Measurements from ENCODE around the gene SEMG1.

SEMG1 gene

DNA sequence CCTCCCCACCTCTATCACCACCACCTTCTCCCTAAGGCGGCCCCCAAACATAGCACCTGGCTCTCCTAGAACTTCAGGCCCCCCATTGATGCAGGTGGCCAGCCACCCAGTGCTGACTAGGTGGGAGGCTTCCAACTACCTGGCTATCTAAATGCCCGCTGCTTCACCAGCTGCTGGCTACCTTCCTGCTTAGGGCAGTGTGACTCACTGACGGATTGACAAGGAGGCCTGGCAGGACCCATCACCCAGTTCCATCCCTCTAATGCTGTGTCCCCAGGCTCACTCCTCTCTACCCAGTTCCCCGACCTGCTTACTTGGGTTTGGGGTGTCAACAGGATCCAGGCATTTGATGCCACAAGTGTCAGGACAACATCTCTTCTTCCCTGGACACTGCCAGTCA, 46.4 kb downstream of the SEMG1 start:
- Histone ChIP-seq H3K4me3 (ENCODE audit: low read length) (no peak overlapping the region), H3K27me3 (ENCODE audit: control insufficient read depth, insufficient read depth, low read length) (no peaks in the 10 kb centered on the region), H3K9me3 (ENCODE audit: control insufficient read depth, insufficient read depth, low read length) (no peaks in the 10 kb centered on the region), H3K36me3 (ENCODE audit: control insufficient read depth, insufficient read depth, low read length) (no peaks in the 10 kb centered on the region), H3K4me1 (ENCODE audit: control insufficient read depth, insufficient read depth, low read length) (peaks cover under 1% of the 10 kb centered on the region; the same call in 1 of the 2 replicates), H3K27ac (ENCODE audit: low read length) (no peak overlapping the region)
- WGBS (ENCODE audit: insufficient coverage, insufficient read length) = no CpG with 5 or more reads among the region's 4 CpGs
- no peak for DNase-seq (ENCODE audit: low read depth, low spot score)

DNA sequence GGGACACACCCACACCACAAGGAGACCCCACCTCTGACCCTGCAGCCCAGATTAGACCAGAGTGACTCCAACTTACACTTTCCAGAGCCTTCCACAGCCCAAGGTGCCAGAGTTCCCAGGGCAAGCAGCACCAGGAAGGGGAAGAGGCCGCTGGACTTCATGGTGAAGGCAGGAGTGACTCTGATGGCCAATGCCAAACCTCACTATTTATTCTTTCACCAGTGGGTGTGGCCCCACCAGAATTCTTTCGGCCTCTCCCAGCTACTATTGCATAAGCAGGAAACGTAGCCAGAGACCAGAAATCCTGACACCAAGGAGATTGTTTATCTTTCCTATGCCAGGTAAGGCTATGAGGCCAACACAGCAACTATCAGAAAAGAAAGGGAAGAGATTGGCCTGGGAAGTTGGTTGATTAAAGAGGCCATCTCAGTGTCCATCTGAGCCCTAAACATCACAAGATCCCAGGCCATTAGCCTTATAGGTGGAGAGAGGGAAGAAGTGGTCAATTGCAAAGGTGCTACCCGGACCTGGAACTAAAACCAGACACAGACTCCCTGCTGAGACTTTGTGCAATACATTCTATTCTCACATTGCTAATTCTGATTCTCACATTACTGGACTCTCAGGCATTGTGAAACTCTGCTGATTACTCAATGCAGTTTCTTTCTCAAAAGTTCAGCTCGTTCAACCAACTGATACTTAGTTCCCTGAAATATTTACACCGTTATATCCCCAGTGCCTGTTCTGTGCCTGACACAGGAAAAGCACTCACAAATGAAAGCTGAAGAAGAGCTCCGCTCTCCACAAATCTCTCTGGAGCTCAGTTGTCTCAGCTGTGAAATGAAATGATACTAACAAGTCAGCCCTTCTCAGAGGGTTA, 47.8 kb downstream of the SEMG1 start, which contains the start of gene SLPI:
SLPI (minus strand) TSS at position 182 of the 880 bp plus-strand sequence; CDS start at position 161, 21 bp downstream.
- Histone ChIP-seq H3K27ac (ENCODE audit: low read length) (no peak within 1 kb of the TSS), H3K4me1 (ENCODE audit: control insufficient read depth, insufficient read depth, low read length) (peaks cover 2% of the 10 kb centered on the region; the same call in 1 of the 2 replicates), H3K36me3 (ENCODE audit: control insufficient read depth, insufficient read depth, low read length) (no peaks in the 10 kb centered on the region), H3K27me3 (ENCODE audit: control insufficient read depth, insufficient read depth, low read length) (no peaks in the 10 kb centered on the region), H3K4me3 (ENCODE audit: low read length) (no peak within 1 kb of the TSS), H3K9me3 (ENCODE audit: control insufficient read depth, insufficient read depth, low read length) (no peaks in the 10 kb centered on the region)
- WGBS (ENCODE audit: insufficient coverage, insufficient read length) = no CpG with 5 or more reads among the region's 7 CpGs
- DNase-seq (ENCODE audit: low read depth, low spot score) = no peak

DNA sequence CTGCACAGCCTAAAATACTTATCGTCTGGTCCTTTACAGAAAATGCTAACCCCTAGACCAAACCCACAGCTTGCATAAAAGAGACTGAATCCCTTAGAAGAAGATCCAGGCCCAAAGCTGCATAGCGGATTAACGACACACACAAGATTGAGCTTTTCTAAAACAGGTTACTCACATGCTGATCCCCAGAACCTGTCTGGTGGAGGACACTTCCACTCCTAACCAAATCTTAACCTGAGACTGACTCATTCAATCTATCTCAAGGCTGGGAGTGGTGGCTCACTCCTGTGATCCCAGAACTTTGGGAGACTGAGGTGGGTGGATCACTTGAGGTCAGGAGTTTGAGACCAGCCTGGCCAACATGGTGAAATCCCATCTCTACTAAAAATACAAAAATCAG, 50.3 kb downstream of the SEMG1 start:
- Histone ChIP-seq H3K4me1 (ENCODE audit: control insufficient read depth, insufficient read depth, low read length) (peaks cover 2% of the 10 kb centered on the region; the same call in 1 of the 2 replicates), H3K36me3 (ENCODE audit: control insufficient read depth, insufficient read depth, low read length) (no peaks in the 10 kb centered on the region), H3K4me3 (ENCODE audit: low read length) (no peak overlapping the region), H3K27me3 (ENCODE audit: control insufficient read depth, insufficient read depth, low read length) (no peaks in the 10 kb centered on the region), H3K9me3 (ENCODE audit: control insufficient read depth, insufficient read depth, low read length) (no peaks in the 10 kb centered on the region), H3K27ac (ENCODE audit: low read length) (no peak overlapping the region)
- no peak for DNase-seq (ENCODE audit: low read depth, low spot score)
- no CpG with 5 or more reads among the region's 3 CpGs for WGBS (ENCODE audit: insufficient coverage, insufficient read length)

DNA sequence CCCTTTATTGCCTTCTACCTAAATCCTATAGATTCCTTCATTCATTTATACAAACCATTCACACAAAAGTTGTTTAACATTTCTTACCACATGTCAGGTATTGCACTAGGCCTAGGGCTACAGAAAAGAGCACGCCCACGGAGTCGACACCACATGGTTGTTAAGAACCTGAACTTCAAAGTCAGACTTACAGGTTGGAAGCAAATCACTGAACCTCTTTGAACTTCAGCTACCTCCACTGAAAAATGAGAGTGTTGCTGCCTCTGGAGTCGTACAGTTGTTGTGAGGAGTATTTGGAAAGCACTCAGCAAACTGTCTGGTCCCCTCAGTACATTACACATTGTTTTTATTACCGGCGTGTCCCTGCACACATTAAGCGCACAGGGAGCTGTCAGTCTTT, 50.9 kb downstream of the SEMG1 start:
- no CpG with 5 or more reads among the region's 7 CpGs for WGBS (ENCODE audit: insufficient coverage, insufficient read length)

DNA sequence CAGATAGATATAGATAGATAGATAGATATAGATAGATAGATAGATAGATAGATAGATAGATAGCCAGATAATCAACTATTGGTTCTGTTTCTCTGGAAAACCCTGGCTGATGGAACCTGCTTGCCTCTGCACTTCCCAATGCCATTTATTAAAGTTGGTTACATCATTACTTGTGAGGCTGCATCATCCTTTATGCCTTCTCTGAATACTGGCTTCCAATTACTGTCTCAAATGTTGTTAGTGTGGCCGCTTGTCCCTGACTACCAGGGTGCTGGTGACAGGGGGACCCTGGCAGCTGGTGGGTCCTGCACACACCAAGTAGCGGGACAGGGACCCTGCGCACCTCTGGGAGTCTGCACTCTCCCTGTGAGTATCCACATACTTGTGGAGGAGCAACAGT, 51.4 kb downstream of the SEMG1 start:
- H3K27ac ChIP-seq (ENCODE audit: low read length) = no peak overlapping the region
- peaks cover 2% of the 10 kb centered on the region; the same call in 1 of the 2 replicates for H3K4me1 ChIP-seq (ENCODE audit: control insufficient read depth, insufficient read depth, low read length)
- no peaks in the 10 kb centered on the region for H3K9me3 ChIP-seq (ENCODE audit: control insufficient read depth, insufficient read depth, low read length)
- no peaks in the 10 kb centered on the region for H3K36me3 ChIP-seq (ENCODE audit: control insufficient read depth, insufficient read depth, low read length)
- no peak overlapping the region for H3K4me3 ChIP-seq (ENCODE audit: low read length)
- no peak for DNase-seq (ENCODE audit: low read depth, low spot score)
- no peaks in the 10 kb centered on the region for H3K27me3 ChIP-seq (ENCODE audit: control insufficient read depth, insufficient read depth, low read length)
- no CpG with 5 or more reads among the region's 3 CpGs for WGBS (ENCODE audit: insufficient coverage, insufficient read length)

More for the DNA sequence above, 50.9 kb downstream of the SEMG1 start:
- Histone ChIP-seq H3K27me3 (ENCODE audit: control insufficient read depth, insufficient read depth, low read length) (no peaks in the 10 kb centered on the region), H3K27ac (ENCODE audit: low read length) (no peak overlapping the region), H3K36me3 (ENCODE audit: control insufficient read depth, insufficient read depth, low read length) (no peaks in the 10 kb centered on the region), H3K4me1 (ENCODE audit: control insufficient read depth, insufficient read depth, low read length) (peaks cover 2% of the 10 kb centered on the region; the same call in 1 of the 2 replicates), H3K4me3 (ENCODE audit: low read length) (no peak overlapping the region), H3K9me3 (ENCODE audit: control insufficient read depth, insufficient read depth, low read length) (no peaks in the 10 kb centered on the region)
- no peak for DNase-seq (ENCODE audit: low read depth, low spot score)

DNA sequence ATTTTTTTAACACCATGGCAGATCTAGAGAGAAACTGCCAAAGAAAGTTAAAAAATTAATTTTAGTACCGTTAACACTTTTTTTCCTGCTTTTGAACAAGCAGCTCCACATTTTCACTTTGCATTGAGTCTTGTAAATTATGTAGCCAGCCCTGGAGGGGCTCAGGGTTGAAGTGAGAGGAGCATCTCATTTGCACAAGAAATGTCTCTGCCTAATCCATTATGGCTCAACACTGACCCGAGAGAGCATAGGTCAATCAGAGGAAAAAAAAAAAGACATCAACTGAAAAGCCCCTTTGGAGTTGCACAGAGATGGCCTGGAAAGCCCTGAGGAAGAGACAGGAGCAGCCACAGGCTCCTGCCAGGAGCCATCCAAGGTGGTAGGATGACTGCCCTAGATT, 51.8 kb downstream of the SEMG1 start:
- Histone ChIP-seq H3K9me3 (ENCODE audit: control insufficient read depth, insufficient read depth, low read length) (no peaks in the 10 kb centered on the region), H3K27me3 (ENCODE audit: control insufficient read depth, insufficient read depth, low read length) (no peaks in the 10 kb centered on the region), H3K27ac (ENCODE audit: low read length) (no peak overlapping the region), H3K4me1 (ENCODE audit: control insufficient read depth, insufficient read depth, low read length) (peaks cover 2% of the 10 kb centered on the region; the same call in 1 of the 2 replicates), H3K36me3 (ENCODE audit: control insufficient read depth, insufficient read depth, low read length) (no peaks in the 10 kb centered on the region), H3K4me3 (ENCODE audit: low read length) (no peak overlapping the region)
- DNase-seq (ENCODE audit: low read depth, low spot score) = no peak
- WGBS (ENCODE audit: insufficient coverage, insufficient read length) = no CpG with 5 or more reads among the region's 2 CpGs

Measured in iPS DF 6.9 (cell line).